Mesodermal cell (in vitro differentiated cells): ENCODE data around the gene CARNS1.

Experiments
- H3K27ac ChIP-seq: 2 replicates; pipeline ENCODE4 v1.7.0; 2013; ENCODE audit warnings: mild to moderate bottlenecking, low read depth, low read length, moderate library complexity; ENCODE audit not compliant: severe bottlenecking
- H3K36me3 ChIP-seq: 2 replicates; pipeline ENCODE4 v1.7.1; 2013; ENCODE audit warnings: mild to moderate bottlenecking, low read length, moderate library complexity; ENCODE audit not compliant: control insufficient read depth, insufficient read depth
- H3K4me1 ChIP-seq: one replicate; pipeline ENCODE4 v1.7.1; 2013; ENCODE audit warnings: mild to moderate bottlenecking, low read length; ENCODE audit not compliant: insufficient read depth, control insufficient read depth, poor library complexity, severe bottlenecking
- H3K4me3 ChIP-seq: 2 replicates; pipeline ENCODE4 v1.7.0; 2013; ENCODE audit warnings: low read length, control low read depth, mild to moderate bottlenecking; ENCODE audit not compliant: insufficient read depth, poor library complexity, severe bottlenecking; ENCODE audit errors: extremely low read depth
- H3K9me3 ChIP-seq: 2 replicates; pipeline ENCODE4 v1.7.1; 2013; ENCODE audit warnings: mild to moderate bottlenecking, low read length, moderate library complexity; ENCODE audit not compliant: control insufficient read depth
- WGBS, 2 experiments: methylation state at CpG; one replicate each; pipeline ENCODE4 v1.1.5; 2013; ENCODE audit warnings: missing lambda C conversion rate in 2 of 2; ENCODE audit not compliant: insufficient coverage in 2 of 2; 5-methylcytosine and 5-hydroxymethylcytosine counted together

Gene CARNS1

GRCh38 chr11:67433536-67434394 lies 18.3 kb downstream of the CARNS1 start:
- WGBS, 2 experiments = 97 to 98% methylated on average over 19 to 20 of the region's 22 CpGs
- H3K27ac ChIP-seq = no peak overlapping the region
- peaks cover 70% of the 10 kb centered on the region for H3K36me3 ChIP-seq

DNA sequence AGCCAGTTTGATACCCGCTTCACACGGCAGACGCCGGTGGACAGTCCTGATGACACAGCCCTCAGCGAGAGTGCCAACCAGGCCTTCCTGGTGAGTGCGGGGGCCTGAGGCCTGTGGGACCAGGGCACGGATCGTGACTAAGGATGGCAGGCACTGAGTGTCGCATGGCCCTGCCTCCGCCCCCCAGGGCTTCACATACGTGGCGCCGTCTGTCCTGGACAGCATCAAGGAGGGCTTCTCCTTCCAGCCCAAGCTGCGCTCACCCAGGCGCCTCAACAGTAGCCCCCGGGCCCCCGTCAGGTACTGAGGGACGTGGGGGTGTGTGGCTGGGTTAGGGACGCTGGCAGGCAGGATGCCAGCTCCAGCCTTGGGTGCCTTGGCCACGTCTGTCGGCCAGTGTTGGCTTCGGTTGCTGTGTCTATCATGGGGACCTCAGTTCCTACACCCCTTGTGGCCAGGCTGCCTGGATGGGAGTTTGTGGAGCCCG lies 19.0 kb downstream of the CARNS1 start:
- peaks cover 7% of the 10 kb centered on the region for H3K4me1 ChIP-seq
- H3K27ac ChIP-seq = no peak overlapping the region
- H3K9me3 ChIP-seq = no peaks in the 10 kb centered on the region
- H3K4me3 ChIP-seq = no peak overlapping the region
- H3K36me3 ChIP-seq = peaks cover 72% of the 10 kb centered on the region
- 92 to 96% methylated on average over 21 to 23 of the region's 23 CpGs for WGBS, 2 experiments

More at GRCh38 chr11:67433536-67434394, 18.3 kb downstream of the CARNS1 start:
- Histone ChIP-seq H3K4me1 (peaks cover 12% of the 10 kb centered on the region), H3K9me3 (no peaks in the 10 kb centered on the region), H3K4me3 (no peak overlapping the region)

GRCh38 chr11:67435031-67435726 lies 19.7 kb downstream of the CARNS1 start:
- Histone ChIP-seq H3K27ac (no peak overlapping the region), H3K9me3 (no peaks in the 10 kb centered on the region), H3K36me3 (peaks cover 72% of the 10 kb centered on the region), H3K4me1 (peaks cover 7% of the 10 kb centered on the region), H3K4me3 (no peak overlapping the region)
- WGBS, 2 experiments = 90 to 94% methylated on average over 14 to 24 of the region's 26 CpGs

- 92 to 93% methylated on average over 34 to 38 of the region's 38 CpGs for WGBS, 2 experiments
- Histone ChIP-seq H3K9me3 (no peaks in the 10 kb centered on the region), H3K36me3 (peaks cover 74% of the 10 kb centered on the region), H3K27ac (peak overlapping the region; percentile 16), H3K4me3 (no peak overlapping the region), H3K4me1 (peaks cover 7% of the 10 kb centered on the region)
Measured at GRCh38 chr11:67435727-67436458, 20.4 kb downstream of the CARNS1 start.

DNA sequence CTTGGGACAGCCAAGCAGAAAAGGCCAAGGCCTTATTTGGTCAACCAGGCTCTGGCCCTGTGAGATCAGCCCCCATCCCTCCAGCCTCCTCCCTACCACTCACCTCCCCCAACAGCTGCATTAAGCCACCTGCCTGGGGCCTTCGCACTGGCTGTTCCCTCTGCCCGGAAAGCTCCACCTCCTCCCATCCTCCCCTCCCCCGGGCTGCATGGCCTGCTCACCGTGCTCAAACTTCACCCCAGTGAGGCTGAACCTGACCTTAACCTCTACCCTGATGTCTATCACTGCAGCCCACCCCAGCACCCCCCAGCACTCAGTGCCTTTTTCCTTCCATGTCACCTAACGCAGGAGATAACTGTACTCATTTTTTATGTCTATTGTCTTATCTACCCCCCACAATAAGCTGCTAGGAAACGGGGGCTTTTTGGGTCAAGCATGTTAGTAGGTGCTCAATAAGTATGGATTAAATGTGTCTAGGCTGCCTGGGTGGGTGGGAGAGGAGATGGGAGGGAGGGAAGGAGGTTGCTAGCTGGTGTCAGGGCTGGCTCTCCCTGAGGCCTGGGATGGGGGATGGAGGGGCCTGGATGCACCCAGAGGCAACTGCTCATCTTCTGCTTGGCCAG lies 21.1 kb downstream of the CARNS1 start:
- no peak overlapping the region for H3K27ac ChIP-seq

GRCh38 chr11:67437082-67437808 lies 21.8 kb downstream of the CARNS1 start, which contains the start of gene PTPRCAP:
Gene PTPRCAP, minus strand, starts transcription at chr11:67437682. Its CDS starts 63 bp downstream, at chr11:67437619.
- 85 to 91% methylated on average over 4 to 14 of the region's 26 CpGs for WGBS, 2 experiments
- Histone ChIP-seq H3K4me1 (peaks cover 7% of the 10 kb centered on the region), H3K36me3 (peaks cover 75% of the 10 kb centered on the region), H3K9me3 (no peaks in the 10 kb centered on the region), H3K4me3 (no peak within 1 kb of the TSS), H3K27ac (no peak within 1 kb of the TSS)

More for the DNA sequence above, 21.1 kb downstream of the CARNS1 start:
- Histone ChIP-seq H3K9me3 (no peaks in the 10 kb centered on the region), H3K4me1 (peaks cover 7% of the 10 kb centered on the region), H3K4me3 (no peak overlapping the region), H3K36me3 (peaks cover 75% of the 10 kb centered on the region)
- 46 to 57% methylated on average over 4 of the region's 6 CpGs for WGBS, 2 experiments

GRCh38 chr11:67437809-67438157 lies 22.3 kb downstream of the CARNS1 start:
- peaks cover 70% of the 10 kb centered on the region for H3K36me3 ChIP-seq
- WGBS, 2 experiments = 80 to 92% methylated on average over 1 to 3 of the region's 3 CpGs

GRCh38 chr11:67438158-67438902 lies 22.9 kb downstream of the CARNS1 start:
- Histone ChIP-seq H3K4me1 (peaks cover 7% of the 10 kb centered on the region), H3K4me3 (no peak overlapping the region), H3K36me3 (peaks cover 65% of the 10 kb centered on the region), H3K27ac (no peak overlapping the region), H3K9me3 (no peaks in the 10 kb centered on the region)
- 94 to 96% methylated on average over 25 to 37 of the region's 41 CpGs for WGBS, 2 experiments

More at GRCh38 chr11:67437809-67438157, 22.3 kb downstream of the CARNS1 start:
- H3K9me3 ChIP-seq = no peaks in the 10 kb centered on the region
- no peak overlapping the region for H3K4me3 ChIP-seq
- H3K27ac ChIP-seq = no peak overlapping the region
- H3K4me1 ChIP-seq = peaks cover 7% of the 10 kb centered on the region
